Body of pancreas (tissue), 4 donors: ENCODE measurements around the gene NPAS2.

Experiments used
- CTCF ChIP-seq, 7 experiments: fragments of 450-650 bp in 4 of 7; fragments of 200-600 bp in 3 of 7; sonication (generic) in 3 of 7; IDR thresholded peaks; one replicate each; pipeline ENCODE4 v1.5.1; 2016 to 2019; ENCODE audit warnings: antibody characterized with exemption in 7 of 7
- POLR2A ChIP-seq, 3 donors: fragments of 450-650 bp; IDR thresholded peaks; one replicate each; pipeline ENCODE4 v1.6.1; 2016; ENCODE audit warnings: antibody characterized with exemption in 3 of 3, mild to moderate bottlenecking in 2 of 3

GRCh38 chr2:100990650-100991403, 170.9 kb downstream of the NPAS2 start:
- no peak for TF ChIP-seq CTCF (IDR thresholded peaks at IDR 0.05)
- no peak for TF ChIP-seq POLR2A (IDR thresholded peaks at IDR 0.05)
